Amygdala (tissue), 56 donors: ENCODE measurements around the gene CDS2.

Source experiments
- DNase-seq, 56 donors: peaks; one replicate each; lab custom pipeline; 2025; lab: John Stamatoyannopoulos, UW

Gene CDS2

DNA sequence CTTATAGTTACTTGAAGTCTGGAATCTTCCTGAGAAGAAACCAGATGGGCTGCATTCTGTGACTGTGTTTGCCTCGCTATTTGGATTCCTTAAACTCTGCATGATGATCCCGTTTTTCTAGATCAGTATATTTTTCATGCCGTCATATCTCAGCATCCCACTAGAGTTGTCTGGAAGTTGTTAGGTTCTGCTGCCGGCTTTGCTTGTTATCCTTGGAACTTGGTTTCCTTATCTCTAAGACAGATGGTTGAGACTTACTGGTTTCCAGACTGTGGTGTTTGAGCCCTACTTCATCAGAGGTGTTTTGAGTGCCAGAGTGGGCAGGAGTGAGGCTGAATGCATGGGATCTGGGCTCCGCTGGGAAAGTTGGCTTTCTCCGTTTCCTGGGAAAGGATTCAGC is 50.3 kb downstream of the CDS2 start:
- DNase-seq: no peak

DNA sequence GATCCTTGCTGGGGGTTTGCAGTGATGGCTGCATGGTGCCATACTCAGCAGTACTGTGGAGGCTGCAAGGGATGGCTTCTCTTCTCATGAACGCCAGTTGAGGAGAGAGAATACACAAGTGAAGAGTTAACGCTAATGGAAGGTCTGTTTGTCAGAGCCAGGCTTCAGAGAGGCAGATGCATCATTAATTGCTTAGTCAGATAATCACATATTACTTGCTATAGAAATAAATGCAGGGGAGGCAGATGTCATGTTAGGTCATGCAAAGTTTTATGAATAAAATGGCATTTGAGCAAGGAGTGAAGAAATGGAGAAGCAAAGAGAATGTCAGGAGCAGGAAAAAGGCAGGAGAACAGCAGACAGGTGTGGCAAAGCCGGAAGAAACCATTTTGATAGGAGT is 51.2 kb downstream of the CDS2 start:
- DNase-seq: no peak

DNA sequence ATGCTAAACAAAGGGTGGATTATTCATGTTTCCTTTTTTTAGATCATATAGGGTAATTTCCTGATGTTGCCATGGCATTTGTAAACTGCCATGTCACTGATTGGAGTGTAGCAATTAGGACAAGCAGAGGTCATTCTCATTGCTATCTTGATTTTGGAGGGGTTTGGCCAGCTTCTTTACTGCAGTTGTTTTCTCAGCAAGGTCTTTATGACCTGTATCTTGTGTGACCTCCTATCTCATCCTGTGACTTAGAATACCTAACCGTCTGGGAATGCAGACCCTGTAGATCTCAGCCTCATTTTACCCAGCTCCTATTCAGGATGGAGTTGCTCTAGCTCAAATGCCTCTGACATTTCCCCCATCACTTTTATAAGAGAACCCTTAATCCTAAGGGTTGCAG is 53.6 kb downstream of the CDS2 start:
- DNase-seq: no peak

DNA sequence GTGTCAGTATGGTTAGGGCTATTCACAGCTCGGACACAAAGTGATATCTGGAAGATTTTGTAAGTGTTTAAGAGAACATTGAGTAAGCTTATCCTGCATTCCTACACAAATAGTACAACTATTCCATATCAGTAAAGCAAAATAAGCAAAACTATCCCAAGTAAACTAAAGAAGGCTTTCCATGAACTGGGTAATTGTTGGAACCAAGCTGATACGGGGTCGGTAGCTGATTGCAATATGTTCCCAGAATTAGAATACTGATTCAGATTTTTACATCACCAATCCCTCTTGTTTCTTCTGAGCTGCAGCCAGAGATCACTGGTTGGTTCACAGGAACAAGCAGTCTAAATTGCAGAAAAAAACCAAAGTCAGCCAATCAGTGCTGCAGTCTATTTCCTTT is 54.1 kb downstream of the CDS2 start:
- no peak for DNase-seq

DNA sequence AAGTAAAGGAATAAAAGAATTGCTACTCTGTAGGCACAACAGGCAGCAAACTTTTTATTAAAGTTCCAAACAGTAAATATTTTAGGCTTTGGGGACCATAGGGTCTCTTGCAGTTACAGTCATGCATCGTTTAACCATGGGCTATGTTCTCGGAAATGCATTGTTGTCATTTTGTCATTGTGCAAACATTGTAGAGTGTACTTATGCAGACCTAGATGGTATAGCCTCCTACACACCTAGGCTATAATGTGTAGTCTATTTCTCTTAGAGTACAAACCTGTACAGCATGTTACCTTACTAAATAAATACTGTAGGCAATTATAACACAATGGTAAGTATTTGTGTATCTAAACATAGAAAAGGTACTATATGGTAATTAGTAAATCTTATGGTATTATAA is 54.7 kb downstream of the CDS2 start:
- no peak for DNase-seq

DNA sequence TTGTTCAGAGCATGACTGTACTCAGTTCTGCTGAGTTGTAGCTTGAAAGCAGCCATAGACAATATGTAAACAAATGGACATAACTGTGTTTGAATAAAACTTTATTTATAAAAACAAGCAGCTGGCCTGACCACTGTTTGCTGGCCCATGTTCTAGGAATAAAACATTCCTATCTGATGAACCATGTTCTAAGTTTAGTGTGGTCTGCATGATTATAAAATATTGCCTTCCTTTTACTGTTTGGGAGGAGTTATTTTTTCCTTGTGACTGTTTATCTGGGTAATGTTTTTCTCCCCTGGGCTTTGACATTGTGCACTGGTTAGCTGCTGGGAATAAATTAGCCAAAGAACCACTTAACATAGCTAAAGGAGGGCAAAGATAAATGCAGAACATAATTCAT is 55.1 kb downstream of the CDS2 start:
- DNase-seq: no peak

DNA sequence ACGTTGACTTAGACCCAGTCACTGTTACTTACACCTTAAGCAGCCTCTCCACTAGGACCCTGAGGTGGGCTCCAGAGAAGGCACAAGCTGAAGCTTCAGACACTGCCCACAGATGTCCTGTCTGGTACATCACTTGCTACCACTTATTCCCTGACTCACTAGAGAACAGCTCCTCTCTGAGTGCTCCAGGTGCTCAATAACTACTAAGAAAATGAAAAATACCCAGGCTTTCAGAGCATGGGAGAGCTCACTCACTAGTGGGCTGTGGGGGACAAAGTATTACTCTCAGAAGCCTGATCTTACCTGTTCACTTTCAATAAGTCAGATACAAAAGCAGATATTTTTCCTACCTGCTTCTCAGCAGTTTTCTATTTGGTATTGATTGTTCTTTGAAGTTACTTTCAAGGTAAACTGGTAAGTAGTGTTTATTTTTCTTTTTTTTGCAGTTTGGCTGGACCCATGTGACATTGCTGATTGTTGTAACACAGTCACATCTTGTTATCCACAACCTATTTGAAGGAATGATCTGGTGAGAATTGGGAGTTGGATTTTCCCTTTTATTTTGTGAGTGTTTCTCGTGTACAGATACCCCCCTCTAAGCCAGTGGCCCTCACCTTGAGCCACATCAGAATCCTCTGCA is 55.9 kb downstream of the CDS2 start:
- no peak for DNase-seq

DNA sequence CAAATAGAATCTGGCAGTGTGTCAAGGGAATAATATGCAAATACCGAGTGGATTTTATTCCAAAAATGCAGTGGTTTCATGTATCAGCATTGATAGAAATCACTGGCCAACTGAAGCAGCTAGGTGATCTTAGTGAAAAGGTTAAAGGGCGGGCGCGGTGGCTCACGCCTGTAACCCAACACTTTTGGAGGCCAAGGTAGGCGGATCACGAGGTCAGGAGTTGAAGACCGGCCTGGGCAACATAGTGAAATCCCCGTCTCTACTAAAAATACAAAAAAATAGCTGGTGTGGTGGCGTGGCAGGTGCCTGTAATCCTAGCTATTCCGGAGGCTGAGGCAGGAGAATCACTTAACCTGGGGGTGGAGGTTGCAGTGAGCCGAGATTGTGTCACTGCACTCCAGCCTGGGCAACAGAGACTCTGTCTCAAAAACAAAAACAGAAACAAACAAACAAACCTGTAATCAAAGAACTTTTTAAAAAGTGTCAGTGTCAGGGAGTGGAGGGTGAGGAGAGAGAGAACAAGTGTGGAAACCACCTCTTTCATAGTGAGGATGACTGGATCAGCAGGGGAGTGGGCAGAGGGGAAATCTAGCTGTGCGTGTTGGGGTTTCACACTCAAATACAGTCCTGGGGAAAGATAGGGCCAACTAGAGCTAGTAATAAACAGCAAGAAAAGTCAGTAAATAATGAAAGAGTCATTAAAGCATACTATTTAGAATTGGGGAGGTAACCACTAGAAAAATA is 57.1 kb downstream of the CDS2 start:
- DNase-seq: no peak

DNA sequence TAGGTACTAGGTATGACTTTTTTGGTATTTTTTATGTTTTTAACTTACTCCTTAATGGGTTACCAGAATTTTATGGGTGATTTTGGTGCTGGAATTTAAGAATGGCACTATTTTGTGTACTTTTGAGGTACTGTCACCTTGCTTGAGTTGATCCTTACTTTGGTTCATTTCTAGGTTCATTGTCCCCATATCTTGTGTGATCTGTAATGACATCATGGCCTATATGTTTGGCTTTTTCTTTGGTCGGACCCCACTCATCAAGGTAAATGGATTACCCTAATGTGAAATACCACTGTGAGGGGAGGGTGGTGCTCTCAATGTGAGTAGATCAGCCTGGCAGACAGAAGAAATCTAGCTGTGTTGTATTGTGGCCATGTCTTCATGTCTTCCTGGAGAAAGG is 57.9 kb downstream of the CDS2 start:
- no peak for DNase-seq

DNA sequence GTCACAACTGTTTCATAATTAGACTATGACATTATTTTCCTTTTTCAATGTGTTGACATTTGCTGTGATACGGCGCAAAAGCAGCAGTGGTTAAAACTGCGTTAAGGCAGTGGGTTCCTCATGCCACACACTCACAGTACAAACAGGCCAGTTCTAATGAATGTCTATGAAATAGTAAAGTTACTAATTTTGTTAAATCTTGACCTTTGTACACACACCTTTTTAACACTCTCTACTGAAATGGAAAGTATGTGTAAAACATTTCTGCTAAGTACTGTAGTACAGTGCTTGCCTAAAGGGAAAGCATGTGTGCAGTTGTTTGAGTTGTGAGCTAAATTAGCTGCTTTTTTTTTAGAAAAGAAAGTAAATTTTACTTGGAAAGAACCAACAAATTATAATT is 60.3 kb downstream of the CDS2 start:
- DNase-seq: no peak

DNA sequence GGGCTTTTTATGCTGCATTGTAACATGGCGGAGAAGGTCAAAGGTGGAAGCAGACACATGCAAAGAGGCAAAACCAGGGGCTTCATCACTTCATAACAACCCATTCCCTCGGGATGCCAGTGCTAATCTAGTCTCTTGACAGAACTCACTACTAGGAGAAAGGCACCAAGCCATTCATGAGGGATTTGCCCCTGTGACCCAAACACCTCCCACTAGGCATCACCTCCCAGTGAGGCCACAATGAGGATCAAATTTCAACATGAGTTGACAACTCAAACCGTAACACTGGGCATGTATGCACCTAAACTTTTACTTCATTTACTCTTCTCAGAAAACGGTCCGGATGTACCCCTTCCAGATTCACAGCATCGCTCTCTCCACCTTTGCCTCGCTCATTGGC is 61.9 kb downstream of the CDS2 start:
- no peak for DNase-seq

DNA sequence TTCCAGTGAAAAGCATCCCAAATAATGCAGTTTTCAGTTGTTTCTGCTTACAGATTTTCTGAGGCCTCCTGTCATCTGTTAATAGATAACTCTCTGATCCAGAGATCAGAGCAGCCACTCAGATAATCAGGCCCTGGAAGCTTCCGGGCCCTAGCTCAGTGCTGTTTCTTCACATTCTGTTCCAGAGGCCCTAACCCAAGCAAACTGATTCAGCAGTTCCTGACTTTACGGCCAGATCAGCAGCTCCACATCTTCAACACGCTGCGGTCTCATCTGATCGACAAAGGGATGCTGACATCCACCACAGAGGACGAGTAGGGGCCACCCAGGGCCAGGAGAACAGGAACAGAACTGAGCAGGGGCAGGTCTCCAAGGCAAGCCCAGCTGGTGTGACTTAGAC is 63.1 kb downstream of the CDS2 start:
- no peak for DNase-seq

DNA sequence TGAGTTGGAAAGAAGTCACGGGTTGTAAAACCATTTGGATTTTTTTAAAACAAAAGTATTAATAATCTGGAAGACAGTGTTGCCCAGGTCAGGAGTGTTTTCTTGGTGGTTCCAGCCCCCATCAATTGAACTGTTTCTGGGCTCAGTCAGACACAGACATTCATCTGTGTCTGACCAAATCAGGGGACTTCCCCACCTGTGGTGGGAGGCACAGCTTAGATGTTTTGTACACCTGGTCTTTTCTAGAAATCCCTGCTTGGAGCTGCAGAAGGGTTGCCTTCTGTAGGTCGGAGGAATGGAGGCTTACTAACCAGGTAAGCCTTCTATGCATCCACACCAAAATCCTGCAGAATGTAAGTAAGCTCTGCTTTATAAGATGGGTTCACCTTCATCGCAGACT is 63.6 kb downstream of the CDS2 start:
- DNase-seq: no peak

DNA sequence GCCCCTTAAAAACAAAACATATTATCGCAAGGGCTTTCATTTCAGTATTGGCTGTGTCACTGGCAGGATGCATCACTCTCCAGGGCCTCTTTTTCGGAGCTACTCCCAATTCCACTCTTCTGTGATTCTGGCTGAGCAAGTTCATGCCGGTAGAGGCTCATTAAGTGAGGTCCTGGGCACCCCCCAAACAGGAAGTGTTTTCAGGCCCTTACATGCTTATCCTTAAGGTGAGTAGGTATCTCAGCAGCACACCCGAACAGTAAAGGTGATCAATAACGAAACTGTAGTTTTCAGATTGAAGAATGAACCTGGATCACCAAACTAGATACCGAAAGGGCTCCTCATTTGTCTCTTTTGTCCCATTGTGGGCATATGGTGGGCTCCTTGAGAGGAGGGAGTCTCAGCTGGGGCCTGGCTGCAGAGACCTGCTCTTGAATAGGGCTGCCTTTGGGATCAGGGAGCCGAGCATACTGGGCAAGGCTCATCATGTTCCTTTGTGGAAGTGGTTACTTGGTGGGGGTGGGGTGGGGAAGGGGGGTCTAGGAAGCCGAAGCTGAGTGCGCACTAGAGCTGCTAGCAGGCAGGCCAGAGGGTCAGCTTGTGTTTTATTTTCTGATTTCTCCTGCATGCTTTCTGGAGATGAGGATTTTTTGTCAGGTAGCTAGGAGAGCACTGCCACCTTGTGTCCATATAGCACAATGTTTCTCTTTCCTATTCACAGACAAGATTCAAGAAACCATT is 65.2 kb downstream of the CDS2 start:
- DNase-seq: peak in 31 of 56 donors; percentile 14 to 80 (median 30)

DNA sequence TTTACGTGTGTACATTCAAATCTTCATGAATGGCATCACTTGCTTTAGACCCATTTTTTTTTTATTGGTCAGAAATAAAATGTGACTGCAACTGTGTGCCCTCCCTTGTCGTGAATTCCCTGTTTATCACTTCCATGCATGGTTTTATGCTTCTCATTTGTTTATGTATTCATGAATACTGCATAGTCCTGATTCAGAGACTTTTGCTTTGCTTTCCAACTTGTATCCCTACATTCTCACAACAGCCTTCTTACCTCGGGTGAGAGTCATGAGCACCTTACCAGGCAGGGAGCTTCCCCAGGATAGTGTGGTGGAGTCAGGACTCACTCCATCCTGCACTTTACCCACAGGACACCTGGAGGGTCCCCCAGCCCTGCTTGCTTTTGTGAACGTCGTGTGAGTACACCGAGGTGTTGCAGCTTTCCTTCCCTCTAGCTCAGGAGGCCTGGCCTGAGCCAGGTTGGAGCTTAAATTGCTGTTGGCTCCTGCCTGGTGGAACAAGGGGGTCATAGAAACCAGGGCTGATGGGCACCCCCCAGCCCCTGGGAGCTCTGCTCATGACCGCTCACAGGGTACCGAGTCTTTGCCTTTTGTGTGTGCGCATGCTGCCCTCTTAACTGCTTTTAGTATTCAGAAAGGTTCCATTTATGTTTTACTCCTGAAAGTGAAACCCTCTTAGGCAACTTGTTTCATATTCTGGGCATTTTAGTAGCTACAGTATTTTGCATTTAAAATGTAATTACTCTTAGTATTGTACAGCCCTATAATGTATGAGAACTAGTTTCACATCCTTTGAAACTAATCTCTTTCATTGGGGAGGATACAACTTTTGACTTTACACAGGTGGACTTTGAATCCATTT is 66.0 kb downstream of the CDS2 start:
- DNase-seq: no peak

DNA sequence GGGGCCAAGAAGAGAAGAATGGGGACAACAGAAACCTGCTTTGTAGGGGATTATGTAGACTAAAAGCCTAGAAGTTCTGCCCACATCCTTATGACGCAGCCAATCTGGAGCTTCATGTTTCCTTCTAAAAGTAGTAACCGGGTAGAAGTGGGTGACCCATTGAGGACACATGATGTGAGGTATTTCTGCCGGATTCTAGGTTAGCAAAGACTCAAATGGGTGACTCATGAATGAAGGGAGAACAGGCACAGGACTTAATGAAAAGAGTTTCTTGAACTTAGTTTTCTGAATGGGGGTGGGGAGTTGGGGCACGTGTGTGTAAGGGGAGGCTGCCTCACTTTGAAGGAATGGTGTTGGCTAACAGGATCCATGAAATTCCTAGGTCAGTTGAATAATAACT is 68.8 kb downstream of the CDS2 start:
- DNase-seq: no peak

DNA sequence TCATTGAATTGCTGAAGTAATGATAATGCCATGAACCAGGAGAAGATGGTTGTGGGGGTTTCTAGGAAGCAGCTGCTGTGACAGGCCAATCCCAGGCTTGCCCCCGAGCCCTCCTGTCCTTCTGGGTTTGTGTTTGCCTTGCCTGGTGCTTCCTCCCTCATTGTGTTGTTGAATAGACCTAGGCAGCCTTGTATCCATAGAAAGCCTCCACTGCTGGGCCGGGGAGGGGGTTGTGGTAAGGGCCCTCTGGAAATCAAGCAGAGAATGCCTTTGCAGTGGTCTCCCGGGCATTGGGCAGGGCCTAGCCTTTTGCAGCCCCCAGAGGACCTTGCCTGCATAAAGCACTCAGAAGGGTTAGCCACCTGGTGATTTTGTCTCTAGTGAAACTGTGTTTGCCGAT is 69.3 kb downstream of the CDS2 start:
- DNase-seq: no peak

DNA sequence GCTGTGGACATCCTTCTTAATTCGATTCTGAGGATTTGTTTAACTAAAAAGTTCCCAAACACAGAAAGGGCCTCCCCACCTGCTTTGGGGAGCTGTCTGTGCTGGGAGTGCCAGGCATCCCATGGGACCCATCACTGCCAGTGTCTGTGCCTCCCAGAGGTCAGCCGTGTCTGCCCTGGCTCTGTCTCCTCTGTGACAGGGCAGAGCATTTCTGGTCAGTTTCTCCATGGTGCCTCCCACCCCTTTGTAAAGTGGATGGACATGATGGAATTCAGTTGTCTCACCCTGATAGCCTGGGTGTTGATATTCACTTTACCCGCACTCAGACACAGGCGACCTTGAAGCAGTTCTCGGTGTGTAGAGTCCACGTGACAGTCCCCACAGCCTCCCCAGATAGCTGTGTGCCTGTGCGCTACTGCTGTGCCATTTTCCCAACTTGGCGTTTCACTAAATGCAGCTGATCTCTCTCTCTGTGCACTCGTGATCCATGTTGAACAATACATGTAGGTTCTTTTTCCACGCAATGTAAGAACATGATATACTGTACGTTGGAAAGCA is 70.5 kb downstream of the CDS2 start:
- DNase-seq: no peak

DNA sequence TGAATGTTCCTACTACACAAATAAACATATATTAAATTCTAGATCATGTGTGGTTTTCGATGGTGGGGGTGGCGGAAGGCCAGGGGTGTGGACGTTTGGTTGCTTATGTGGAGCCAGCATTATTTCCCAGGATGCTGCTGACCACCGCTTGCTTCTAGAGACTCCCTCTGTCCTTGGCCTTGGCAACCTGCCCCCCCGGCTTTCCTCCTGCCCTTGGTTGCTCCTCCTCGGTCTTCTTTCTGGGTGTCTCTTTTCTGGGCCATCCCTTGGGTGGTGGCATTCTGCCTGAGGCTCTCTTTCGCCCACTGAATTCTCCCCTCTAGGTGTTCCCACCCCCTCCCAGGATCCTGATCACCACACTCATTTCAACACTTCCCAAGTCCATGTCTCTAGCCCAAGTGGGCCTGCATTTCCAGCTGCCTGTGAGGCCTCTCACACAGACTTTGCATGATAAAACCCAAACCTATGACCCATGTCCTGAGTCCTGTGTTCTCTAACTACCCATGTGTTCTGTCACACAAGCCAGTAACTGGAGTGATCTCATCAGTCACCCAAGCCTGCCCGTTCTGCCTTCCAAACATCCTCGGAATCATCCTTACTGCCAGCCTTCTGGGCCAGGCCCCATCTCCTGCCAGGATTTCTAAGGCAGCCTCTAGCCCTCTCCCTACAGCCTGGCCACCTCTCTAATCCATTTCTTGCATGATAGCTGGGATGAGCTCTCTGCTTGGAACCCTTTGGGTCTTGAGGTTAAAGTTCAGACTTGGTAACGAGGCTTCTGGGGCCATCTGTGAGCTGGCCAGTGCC is 71.2 kb downstream of the CDS2 start:
- DNase-seq: no peak

DNA sequence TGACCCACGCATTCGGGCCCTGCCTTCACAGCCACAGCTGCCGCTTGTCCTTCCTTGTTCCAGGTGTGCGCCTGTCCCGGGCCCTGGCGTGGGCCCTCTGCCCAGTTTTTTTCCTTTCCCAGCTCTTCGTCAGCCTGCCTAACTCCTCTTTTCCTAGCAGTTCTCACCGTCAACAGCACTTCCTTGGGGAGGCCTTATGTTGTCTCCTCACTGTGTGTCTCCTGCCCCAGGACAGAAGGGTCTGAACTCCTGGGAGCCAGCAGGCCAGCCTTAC is 71.8 kb downstream of the CDS2 start:
- no peak for DNase-seq
